HepG2 (cell line): ENCODE data around the gene PPP1R7.

Source experiments
- CEBPB ChIP-seq: IDR thresholded peaks from 2 replicates; pipeline ENCODE4 v1.6.1; 2011; ENCODE audit warnings: low read depth, low read length, improper control_type of control experiment, borderline replicate concordance
- CREM ChIP-seq, 2 experiments: sonication (generic) in 1 of 2; formaldehyde crosslinking in 1 of 2; IDR thresholded peaks; 2 replicates each; pipeline versions ENCODE4 v1.4.0 to v1.6.1; 2016 to 2020; ENCODE audit warnings: antibody characterized with exemption in 1 of 2, mild to moderate bottlenecking in 1 of 2, missing genetic modification reagents in 1 of 2
- CTCF ChIP-seq: sonication (generic); formaldehyde crosslinking; IDR thresholded peaks from 2 replicates; pipeline ENCODE4 v1.5.0; 2020; ENCODE audit warnings: mild to moderate bottlenecking, missing genetic modification reagents, moderate library complexity
- EHMT2 ChIP-seq: fragments of 200-600 bp; sonication (generic); IDR thresholded peaks from 2 replicates; pipeline ENCODE4 v1.7.0; 2017; ENCODE audit warnings: antibody characterized with exemption, low read depth, low read length, borderline replicate concordance
- FLYWCH1 ChIP-seq: sonication (generic); formaldehyde crosslinking; IDR thresholded peaks from 2 replicates; pipeline ENCODE4 v1.8.1; 2023; ENCODE audit warnings: mild to moderate bottlenecking, missing genetic modification reagents
- GABPB1 ChIP-seq: IDR thresholded peaks from 2 replicates; pipeline ENCODE4 v1.6.1; 2016; ENCODE audit warnings: mild to moderate bottlenecking, missing genetic modification reagents, moderate library complexity, missing compliant biosample characterization
- IRX3 ChIP-seq: sonication (generic); formaldehyde crosslinking; IDR thresholded peaks from 2 replicates; pipeline ENCODE4 v1.8.1; 2023; ENCODE audit warnings: mild to moderate bottlenecking, low read depth, missing genetic modification reagents, borderline replicate concordance
- POLR2A ChIP-seq, 2 experiments: IDR thresholded peaks; 2 replicates each; pipeline ENCODE4 v1.6.1; 2011; ENCODE audit warnings: low read depth in 2 of 2, low read length in 2 of 2, mild to moderate bottlenecking in 1 of 2, moderate library complexity in 1 of 2; ENCODE audit not compliant: insufficient read depth in 1 of 2
- TAF1 ChIP-seq: sonication (generic); formaldehyde crosslinking; IDR thresholded peaks from 2 replicates; pipeline ENCODE4 v1.4.0; 2020; ENCODE audit warnings: missing genetic modification reagents
- ZBTB26 ChIP-seq: IDR thresholded peaks from 2 replicates; pipeline ENCODE4 v1.6.1; 2016; ENCODE audit warnings: missing compliant biosample characterization, missing genetic modification reagents, borderline replicate concordance
- ZNF224 ChIP-seq: sonication (generic); formaldehyde crosslinking; IDR thresholded peaks from 2 replicates; pipeline ENCODE4 v1.5.0; 2020; ENCODE audit warnings: mild to moderate bottlenecking, missing genetic modification reagents
- ZNF333 ChIP-seq: sonication (generic); formaldehyde crosslinking; IDR thresholded peaks from 2 replicates; pipeline ENCODE4 v1.4.0; 2020; ENCODE audit warnings: mild to moderate bottlenecking, missing genetic modification reagents, borderline replicate concordance
- ZNF558 ChIP-seq: sonication (generic); formaldehyde crosslinking; IDR thresholded peaks from 2 replicates; pipeline ENCODE4 v1.9.0; 2022; ENCODE audit warnings: mild to moderate bottlenecking, missing genetic modification reagents, borderline replicate concordance

GRCh38 chr2:241128266-241128665 lies 22.0 kb upstream of the PPP1R7 start:
- no peak for TF ChIP-seq TAF1 (CRISPR knock-in tag)
- TF ChIP-seq CEBPB, result no peak
- TF ChIP-seq GABPB1 (CRISPR knock-in tag), result no peak
- no peak for TF ChIP-seq CTCF (CRISPR knock-in tag)
- TF ChIP-seq IRX3, result no peak
- TF ChIP-seq EHMT2, result no peak
- TF ChIP-seq FLYWCH1 (CRISPR knock-in tag), result no peak
- TF ChIP-seq ZNF224 (CRISPR knock-in tag), result no peak
- no peak for TF ChIP-seq ZNF333 (CRISPR knock-in tag)
- no peak for TF ChIP-seq ZBTB26
- TF ChIP-seq POLR2A (IDR thresholded peaks at IDR 0.05; ENCODE audit: insufficient read depth in 1 of 2, low read depth in 2 of 2, low read length in 2 of 2), result no peak
- TF ChIP-seq CREM (IDR thresholded peaks at IDR 0.05), result no peak
- no peak for TF ChIP-seq CREM (CRISPR knock-in tag; IDR thresholded peaks at IDR 0.05)
- TF ChIP-seq ZNF558 (CRISPR knock-in tag), result no peak
